Measurements from ENCODE around the gene NLRC5.
A peak's percentile ranks its signal among the peaks of the same experiment; 100 is the strongest.

DNA sequence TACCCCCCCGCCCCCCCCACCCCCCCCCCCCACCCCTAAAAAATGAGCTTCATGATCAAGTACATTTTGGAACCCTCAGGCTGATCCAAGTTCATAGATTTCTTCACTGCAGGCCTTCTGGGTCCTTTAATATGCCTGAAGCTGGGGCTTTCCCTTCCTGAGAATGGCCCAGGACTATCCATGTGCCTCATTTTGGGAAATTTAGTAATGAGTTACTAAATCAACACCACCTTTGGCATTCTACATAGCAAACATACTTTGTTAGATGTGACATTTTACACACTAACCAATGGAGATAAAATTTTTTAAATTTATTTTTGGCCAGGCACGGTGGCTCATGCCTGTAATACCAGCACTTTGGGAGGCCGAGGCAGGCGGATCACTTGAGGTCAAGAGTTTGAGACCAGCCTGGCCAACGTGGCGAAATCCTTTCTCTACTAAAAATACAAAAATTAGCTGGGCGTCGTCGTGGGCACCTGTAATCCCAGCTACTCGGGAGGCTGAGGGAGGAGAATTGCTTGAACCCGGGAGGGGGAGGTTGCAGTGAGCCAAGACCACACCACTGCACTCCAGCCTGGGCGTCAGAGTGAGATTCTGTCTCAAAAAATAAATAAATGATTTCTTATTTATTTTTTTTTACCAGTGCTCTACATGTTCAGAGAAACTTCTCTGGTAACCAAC, 43.4 kb upstream of the NLRC5 start:
- TF ChIP-seq POLR2A (conservative IDR thresholded peaks at IDR 0.05): peak; percentile 23
- TF ChIP-seq ZNF644 (tag; IDR thresholded peaks at IDR 0.05; ENCODE audit: low read depth): no peak
- TF ChIP-seq EP300 (IDR thresholded peaks at IDR 0.05; ENCODE audit: low read length): no peak
- TF ChIP-seq, protein P1, sequence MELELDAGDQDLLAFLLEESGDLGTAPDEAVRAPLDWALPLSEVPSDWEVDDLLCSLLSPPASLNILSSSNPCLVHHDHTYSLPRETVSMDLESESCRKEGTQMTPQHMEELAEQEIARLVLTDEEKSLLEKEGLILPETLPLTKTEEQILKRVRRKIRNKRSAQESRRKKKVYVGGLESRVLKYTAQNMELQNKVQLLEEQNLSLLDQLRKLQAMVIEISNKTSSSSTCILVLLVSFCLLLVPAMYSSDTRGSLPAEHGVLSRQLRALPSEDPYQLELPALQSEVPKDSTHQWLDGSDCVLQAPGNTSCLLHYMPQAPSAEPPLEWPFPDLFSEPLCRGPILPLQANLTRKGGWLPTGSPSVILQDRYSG (tag; conservative IDR thresholded peaks at IDR 0.05; ENCODE audit: low read depth): no peak
- TF ChIP-seq ZNF354B (CRISPR knock-in tag; IDR thresholded peaks at IDR 0.05): no peak
- TF ChIP-seq, protein P2, sequence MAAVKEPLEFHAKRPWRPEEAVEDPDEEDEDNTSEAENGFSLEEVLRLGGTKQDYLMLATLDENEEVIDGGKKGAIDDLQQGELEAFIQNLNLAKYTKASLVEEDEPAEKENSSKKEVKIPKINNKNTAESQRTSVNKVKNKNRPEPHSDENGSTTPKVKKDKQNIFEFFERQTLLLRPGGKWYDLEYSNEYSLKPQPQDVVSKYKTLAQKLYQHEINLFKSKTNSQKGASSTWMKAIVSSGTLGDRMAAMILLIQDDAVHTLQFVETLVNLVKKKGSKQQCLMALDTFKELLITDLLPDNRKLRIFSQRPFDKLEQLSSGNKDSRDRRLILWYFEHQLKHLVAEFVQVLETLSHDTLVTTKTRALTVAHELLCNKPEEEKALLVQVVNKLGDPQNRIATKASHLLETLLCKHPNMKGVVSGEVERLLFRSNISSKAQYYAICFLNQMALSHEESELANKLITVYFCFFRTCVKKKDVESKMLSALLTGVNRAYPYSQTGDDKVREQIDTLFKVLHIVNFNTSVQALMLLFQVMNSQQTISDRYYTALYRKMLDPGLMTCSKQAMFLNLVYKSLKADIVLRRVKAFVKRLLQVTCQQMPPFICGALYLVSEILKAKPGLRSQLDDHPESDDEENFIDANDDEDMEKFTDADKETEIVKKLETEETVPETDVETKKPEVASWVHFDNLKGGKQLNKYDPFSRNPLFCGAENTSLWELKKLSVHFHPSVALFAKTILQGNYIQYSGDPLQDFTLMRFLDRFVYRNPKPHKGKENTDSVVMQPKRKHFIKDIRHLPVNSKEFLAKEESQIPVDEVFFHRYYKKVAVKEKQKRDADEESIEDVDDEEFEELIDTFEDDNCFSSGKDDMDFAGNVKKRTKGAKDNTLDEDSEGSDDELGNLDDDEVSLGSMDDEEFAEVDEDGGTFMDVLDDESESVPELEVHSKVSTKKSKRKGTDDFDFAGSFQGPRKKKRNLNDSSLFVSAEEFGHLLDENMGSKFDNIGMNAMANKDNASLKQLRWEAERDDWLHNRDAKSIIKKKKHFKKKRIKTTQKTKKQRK (IDR thresholded peaks at IDR 0.05; ENCODE audit: borderline replicate concordance, low read depth, low read length): no peak
- TF ChIP-seq HDAC6 (IDR thresholded peaks at IDR 0.05; ENCODE audit: low read depth, low read length): no peak
- TF ChIP-seq HNRNPK (IDR thresholded peaks at IDR 0.05; ENCODE audit: low read depth, low read length, poor library complexity, severe bottlenecking): no peak
- no peak for TF ChIP-seq BDP1 (IDR thresholded peaks at IDR 0.05; ENCODE audit: insufficient read depth, insufficient read length)
- TF ChIP-seq SPI1 (IDR thresholded peaks at IDR 0.05; ENCODE audit: borderline replicate concordance, low read depth, low read length): no peak
- TF ChIP-seq NFXL1 (CRISPR knock-in tag; IDR thresholded peaks at IDR 0.05): no peak
- no peak for TF ChIP-seq U2AF2 (optimal IDR thresholded peaks at IDR 0.05; ENCODE audit: low read depth, low read length)
- TF ChIP-seq ZNF668 (CRISPR knock-in tag; IDR thresholded peaks at IDR 0.05): no peak
- TF ChIP-seq, protein P3, sequence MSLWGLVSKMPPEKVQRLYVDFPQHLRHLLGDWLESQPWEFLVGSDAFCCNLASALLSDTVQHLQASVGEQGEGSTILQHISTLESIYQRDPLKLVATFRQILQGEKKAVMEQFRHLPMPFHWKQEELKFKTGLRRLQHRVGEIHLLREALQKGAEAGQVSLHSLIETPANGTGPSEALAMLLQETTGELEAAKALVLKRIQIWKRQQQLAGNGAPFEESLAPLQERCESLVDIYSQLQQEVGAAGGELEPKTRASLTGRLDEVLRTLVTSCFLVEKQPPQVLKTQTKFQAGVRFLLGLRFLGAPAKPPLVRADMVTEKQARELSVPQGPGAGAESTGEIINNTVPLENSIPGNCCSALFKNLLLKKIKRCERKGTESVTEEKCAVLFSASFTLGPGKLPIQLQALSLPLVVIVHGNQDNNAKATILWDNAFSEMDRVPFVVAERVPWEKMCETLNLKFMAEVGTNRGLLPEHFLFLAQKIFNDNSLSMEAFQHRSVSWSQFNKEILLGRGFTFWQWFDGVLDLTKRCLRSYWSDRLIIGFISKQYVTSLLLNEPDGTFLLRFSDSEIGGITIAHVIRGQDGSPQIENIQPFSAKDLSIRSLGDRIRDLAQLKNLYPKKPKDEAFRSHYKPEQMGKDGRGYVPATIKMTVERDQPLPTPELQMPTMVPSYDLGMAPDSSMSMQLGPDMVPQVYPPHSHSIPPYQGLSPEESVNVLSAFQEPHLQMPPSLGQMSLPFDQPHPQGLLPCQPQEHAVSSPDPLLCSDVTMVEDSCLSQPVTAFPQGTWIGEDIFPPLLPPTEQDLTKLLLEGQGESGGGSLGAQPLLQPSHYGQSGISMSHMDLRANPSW (CRISPR knock-in tag; IDR thresholded peaks at IDR 0.05): no peak
